ENCODE results near the gene SYT11. TPM values are rescaled to one million over a fixed set of nuclear protein-coding genes. Genes with fewer than 3 reads are reported as not detected.

The SYT11 gene
- total RNA-seq, 1 experiment from 2014 or later: 6.1 TPM

DNA sequence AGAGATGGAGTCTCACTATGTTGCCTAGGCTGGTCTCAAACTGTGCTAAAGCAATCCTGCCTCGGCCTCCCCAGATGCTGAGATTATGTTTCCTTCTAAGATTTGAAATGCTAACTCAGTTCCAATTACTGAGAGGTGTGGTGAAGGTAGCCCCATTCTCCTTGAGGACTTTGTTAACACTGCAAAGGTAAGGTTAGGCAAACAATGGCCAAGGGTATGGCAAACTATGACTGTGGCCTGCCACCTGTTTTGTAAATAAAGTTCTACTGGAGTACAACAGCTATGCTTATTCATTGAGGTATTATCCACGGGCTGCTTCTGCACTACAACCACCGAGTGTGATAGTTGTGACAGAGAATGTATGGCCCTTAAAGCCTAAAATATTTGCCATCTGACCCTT lies 61.4 kb downstream of the SYT11 start (continued):
- TF ChIP-seq, protein P1, sequence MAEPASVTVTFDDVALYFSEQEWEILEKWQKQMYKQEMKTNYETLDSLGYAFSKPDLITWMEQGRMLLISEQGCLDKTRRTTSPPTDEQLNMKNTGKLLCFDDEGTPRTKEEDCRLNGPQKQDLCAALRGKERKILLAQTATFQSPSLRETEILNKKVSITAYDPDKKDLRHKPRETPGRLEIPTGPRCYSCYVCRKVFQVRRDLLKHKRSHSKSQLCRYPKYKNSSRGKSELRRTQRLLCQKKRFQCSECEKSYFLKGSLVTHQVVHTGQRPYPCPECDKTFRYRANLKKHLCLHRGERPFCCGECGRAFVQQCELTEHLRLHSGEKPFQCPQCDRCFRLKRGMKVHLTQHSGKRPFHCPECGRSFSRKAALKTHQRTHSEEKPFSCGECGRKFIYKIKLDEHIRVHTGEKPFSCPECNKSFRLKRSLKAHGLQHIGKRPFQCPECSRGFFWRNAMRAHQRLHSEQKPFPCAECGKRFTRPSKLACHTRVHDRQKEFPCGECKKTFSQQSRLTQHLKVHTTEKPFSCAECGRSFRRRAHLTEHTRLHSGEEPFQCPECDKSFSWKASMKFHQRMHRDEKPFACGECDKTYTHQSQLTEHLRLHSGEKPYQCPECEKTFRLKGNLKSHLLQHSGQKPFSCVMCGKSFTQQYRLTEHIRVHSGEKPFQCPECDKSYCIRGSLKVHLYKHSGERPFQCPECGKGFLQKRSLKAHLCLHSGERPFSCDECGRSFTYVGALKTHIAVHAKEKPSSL (CRISPR knock-in tag; conservative IDR thresholded peaks at IDR 0.05): no peak
- TF ChIP-seq, protein P2, sequence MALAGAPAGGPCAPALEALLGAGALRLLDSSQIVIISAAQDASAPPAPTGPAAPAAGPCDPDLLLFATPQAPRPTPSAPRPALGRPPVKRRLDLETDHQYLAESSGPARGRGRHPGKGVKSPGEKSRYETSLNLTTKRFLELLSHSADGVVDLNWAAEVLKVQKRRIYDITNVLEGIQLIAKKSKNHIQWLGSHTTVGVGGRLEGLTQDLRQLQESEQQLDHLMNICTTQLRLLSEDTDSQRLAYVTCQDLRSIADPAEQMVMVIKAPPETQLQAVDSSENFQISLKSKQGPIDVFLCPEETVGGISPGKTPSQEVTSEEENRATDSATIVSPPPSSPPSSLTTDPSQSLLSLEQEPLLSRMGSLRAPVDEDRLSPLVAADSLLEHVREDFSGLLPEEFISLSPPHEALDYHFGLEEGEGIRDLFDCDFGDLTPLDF (CRISPR knock-in tag; IDR thresholded peaks at IDR 0.05): no peak
- TF ChIP-seq, protein P3, sequence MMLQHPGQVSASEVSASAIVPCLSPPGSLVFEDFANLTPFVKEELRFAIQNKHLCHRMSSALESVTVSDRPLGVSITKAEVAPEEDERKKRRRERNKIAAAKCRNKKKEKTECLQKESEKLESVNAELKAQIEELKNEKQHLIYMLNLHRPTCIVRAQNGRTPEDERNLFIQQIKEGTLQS (CRISPR knock-in tag; conservative IDR thresholded peaks at IDR 0.05): no peak
- TF ChIP-seq ZNF317 (CRISPR knock-in tag; IDR thresholded peaks at IDR 0.05; ENCODE audit: borderline replicate concordance, low read depth) (no peak), KAT7 (CRISPR knock-in tag; IDR thresholded peaks at IDR 0.05; ENCODE audit: borderline replicate concordance) (no peak)
- TF ChIP-seq, protein P4, sequence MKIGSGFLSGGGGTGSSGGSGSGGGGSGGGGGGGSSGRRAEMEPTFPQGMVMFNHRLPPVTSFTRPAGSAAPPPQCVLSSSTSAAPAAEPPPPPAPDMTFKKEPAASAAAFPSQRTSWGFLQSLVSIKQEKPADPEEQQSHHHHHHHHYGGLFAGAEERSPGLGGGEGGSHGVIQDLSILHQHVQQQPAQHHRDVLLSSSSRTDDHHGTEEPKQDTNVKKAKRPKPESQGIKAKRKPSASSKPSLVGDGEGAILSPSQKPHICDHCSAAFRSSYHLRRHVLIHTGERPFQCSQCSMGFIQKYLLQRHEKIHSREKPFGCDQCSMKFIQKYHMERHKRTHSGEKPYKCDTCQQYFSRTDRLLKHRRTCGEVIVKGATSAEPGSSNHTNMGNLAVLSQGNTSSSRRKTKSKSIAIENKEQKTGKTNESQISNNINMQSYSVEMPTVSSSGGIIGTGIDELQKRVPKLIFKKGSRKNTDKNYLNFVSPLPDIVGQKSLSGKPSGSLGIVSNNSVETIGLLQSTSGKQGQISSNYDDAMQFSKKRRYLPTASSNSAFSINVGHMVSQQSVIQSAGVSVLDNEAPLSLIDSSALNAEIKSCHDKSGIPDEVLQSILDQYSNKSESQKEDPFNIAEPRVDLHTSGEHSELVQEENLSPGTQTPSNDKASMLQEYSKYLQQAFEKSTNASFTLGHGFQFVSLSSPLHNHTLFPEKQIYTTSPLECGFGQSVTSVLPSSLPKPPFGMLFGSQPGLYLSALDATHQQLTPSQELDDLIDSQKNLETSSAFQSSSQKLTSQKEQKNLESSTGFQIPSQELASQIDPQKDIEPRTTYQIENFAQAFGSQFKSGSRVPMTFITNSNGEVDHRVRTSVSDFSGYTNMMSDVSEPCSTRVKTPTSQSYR (CRISPR knock-in tag; IDR thresholded peaks at IDR 0.05): no peak

DNA sequence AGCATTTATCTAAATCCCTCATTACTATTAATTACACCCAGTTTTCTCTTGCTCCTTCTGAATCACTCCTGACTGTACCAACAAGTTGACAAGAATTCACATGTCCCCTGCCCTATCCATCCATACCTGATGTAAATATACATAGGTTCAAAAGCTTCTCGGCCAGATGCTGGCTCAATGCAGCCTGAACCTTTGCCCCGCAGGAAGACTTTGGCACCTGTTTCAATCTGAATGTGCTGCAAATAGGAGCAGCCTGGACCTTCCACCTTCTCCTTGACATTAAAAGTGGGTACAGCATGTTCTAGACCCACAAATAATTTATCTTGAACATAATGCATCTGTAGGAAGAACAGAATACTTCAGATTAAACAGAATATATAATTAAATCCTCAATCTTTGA lies 66.1 kb downstream of the SYT11 start:
- H3K27ac Mint-ChIP-seq: no peak overlapping the region
- H3K4me1 Mint-ChIP-seq: no peaks in the 10 kb centered on the region
- peaks cover 82% of the 10 kb centered on the region for H3K36me3 Mint-ChIP-seq
- TF ChIP-seq NFATC4 (CRISPR knock-in tag; IDR thresholded peaks at IDR 0.05): no peak
- TF ChIP-seq, protein P5, sequence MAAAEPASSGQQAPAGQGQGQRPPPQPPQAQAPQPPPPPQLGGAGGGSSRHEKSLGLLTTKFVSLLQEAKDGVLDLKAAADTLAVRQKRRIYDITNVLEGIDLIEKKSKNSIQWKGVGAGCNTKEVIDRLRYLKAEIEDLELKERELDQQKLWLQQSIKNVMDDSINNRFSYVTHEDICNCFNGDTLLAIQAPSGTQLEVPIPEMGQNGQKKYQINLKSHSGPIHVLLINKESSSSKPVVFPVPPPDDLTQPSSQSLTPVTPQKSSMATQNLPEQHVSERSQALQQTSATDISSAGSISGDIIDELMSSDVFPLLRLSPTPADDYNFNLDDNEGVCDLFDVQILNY (CRISPR knock-in tag; IDR thresholded peaks at IDR 0.05): no peak
- TF ChIP-seq, protein P6, sequence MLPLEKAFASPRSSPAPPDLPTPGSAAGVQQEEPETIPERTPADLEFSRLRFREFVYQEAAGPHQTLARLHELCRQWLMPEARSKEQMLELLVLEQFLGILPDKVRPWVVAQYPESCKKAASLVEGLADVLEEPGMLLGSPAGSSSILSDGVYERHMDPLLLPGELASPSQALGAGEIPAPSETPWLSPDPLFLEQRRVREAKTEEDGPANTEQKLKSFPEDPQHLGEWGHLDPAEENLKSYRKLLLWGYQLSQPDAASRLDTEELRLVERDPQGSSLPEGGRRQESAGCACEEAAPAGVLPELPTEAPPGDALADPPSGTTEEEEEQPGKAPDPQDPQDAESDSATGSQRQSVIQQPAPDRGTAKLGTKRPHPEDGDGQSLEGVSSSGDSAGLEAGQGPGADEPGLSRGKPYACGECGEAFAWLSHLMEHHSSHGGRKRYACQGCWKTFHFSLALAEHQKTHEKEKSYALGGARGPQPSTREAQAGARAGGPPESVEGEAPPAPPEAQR (CRISPR knock-in tag; IDR thresholded peaks at IDR 0.05): no peak
- TF ChIP-seq, protein P7, sequence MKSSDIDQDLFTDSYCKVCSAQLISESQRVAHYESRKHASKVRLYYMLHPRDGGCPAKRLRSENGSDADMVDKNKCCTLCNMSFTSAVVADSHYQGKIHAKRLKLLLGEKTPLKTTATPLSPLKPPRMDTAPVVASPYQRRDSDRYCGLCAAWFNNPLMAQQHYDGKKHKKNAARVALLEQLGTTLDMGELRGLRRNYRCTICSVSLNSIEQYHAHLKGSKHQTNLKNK (CRISPR knock-in tag; IDR thresholded peaks at IDR 0.05): no peak
- TF ChIP-seq, protein P8, sequence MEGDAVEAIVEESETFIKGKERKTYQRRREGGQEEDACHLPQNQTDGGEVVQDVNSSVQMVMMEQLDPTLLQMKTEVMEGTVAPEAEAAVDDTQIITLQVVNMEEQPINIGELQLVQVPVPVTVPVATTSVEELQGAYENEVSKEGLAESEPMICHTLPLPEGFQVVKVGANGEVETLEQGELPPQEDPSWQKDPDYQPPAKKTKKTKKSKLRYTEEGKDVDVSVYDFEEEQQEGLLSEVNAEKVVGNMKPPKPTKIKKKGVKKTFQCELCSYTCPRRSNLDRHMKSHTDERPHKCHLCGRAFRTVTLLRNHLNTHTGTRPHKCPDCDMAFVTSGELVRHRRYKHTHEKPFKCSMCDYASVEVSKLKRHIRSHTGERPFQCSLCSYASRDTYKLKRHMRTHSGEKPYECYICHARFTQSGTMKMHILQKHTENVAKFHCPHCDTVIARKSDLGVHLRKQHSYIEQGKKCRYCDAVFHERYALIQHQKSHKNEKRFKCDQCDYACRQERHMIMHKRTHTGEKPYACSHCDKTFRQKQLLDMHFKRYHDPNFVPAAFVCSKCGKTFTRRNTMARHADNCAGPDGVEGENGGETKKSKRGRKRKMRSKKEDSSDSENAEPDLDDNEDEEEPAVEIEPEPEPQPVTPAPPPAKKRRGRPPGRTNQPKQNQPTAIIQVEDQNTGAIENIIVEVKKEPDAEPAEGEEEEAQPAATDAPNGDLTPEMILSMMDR (IDR thresholded peaks at IDR 0.05): no peak
- no peak for TF ChIP-seq MXD4 (CRISPR knock-in tag; IDR thresholded peaks at IDR 0.05; ENCODE audit: borderline replicate concordance)
- TF ChIP-seq, protein P9, sequence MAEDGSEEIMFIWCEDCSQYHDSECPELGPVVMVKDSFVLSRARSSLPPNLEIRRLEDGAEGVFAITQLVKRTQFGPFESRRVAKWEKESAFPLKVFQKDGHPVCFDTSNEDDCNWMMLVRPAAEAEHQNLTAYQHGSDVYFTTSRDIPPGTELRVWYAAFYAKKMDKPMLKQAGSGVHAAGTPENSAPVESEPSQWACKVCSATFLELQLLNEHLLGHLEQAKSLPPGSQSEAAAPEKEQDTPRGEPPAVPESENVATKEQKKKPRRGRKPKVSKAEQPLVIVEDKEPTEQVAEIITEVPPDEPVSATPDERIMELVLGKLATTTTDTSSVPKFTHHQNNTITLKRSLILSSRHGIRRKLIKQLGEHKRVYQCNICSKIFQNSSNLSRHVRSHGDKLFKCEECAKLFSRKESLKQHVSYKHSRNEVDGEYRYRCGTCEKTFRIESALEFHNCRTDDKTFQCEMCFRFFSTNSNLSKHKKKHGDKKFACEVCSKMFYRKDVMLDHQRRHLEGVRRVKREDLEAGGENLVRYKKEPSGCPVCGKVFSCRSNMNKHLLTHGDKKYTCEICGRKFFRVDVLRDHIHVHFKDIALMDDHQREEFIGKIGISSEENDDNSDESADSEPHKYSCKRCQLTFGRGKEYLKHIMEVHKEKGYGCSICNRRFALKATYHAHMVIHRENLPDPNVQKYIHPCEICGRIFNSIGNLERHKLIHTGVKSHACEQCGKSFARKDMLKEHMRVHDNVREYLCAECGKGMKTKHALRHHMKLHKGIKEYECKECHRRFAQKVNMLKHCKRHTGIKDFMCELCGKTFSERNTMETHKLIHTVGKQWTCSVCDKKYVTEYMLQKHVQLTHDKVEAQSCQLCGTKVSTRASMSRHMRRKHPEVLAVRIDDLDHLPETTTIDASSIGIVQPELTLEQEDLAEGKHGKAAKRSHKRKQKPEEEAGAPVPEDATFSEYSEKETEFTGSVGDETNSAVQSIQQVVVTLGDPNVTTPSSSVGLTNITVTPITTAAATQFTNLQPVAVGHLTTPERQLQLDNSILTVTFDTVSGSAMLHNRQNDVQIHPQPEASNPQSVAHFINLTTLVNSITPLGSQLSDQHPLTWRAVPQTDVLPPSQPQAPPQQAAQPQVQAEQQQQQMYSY (CRISPR knock-in tag; IDR thresholded peaks at IDR 0.05): no peak
- TF ChIP-seq ZNF317 (CRISPR knock-in tag; IDR thresholded peaks at IDR 0.05; ENCODE audit: borderline replicate concordance, low read depth): no peak
- TF ChIP-seq ZNF396 (CRISPR knock-in tag; IDR thresholded peaks at IDR 0.05; ENCODE audit: borderline replicate concordance): no peak
- no peak for TF ChIP-seq SMAD4 (CRISPR knock-in tag; IDR thresholded peaks at IDR 0.05)
- no peak for TF ChIP-seq ZNF263 (CRISPR knock-in tag; IDR thresholded peaks at IDR 0.05; ENCODE audit: low read depth)
- no peaks in the 10 kb centered on the region for H3K27me3 Mint-ChIP-seq (ENCODE audit: low read depth)
- ATAC-seq (no peak), DNase-seq (ENCODE audit: low spot score) (no peak)
- H3K4me3 Mint-ChIP-seq: no peak overlapping the region
- POLR2A ChIA-PET: interaction anchor here (0.6 to 0.9 kb wide), 2 partner anchors 9 to 53 kb away, joined by 3 to 4 read pairs; partner anchors contain the start of gene ARHGEF2
- CTCF ChIA-PET: no interaction called here
- no peaks in the 10 kb centered on the region for H3K9me3 Mint-ChIP-seq
